GM21825 (cell line): Measurements from ENCODE around the gene GPR78.

Experiments used
- ATAC-seq: cut with Tn5 transposase; IDR thresholded peaks from one replicate; pipeline ENCODE4 v1.9.1; 2021; ENCODE audit warnings: mild to moderate bottlenecking, moderate library complexity; ENCODE audit not compliant: unreplicated experiment

GPR78 gene

GRCh38 chr4:8585721-8586212 is 5.6 kb downstream of the GPR78 start:
- ATAC-seq, result no peak

- no peak for ATAC-seq
Measured at GRCh38 chr4:8586246-8586645, 6.1 kb downstream of the GPR78 start.

DNA sequence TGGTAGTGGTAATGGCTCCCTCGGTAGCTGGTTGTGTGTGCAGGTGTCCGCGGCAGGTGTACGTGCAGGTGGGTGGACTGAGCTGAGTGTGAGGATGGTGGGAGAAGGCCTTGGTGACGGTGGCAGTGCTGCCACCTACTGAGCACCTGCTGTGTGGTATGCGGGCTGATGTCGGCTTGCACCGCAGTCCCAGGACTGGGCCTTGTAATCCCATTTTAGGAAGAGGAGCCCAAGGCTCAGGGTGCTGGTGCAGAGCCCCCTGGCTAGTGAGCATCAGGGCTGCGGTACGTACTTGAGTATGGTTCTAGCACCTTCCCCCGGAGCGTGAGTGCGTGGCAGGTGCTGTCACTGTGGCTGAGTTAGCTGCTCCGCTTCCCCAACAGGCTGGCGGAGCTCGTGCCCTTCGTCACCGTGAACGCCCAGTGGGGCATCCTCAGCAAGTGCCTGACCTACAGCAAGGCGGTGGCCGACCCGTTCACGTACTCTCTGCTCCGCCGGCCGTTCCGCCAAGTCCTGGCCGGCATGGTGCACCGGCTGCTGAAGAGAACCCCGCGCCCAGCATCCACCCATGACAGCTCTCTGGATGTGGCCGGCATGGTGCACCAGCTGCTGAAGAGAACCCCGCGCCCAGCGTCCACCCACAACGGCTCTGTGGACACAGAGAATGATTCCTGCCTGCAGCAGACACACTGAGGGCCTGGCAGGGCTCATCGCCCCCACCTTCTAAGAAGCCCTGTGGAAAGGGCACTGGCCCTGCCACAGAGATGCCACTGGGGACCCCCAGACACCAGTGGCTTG is 6.7 kb downstream of the GPR78 start:
- no peak for ATAC-seq

DNA sequence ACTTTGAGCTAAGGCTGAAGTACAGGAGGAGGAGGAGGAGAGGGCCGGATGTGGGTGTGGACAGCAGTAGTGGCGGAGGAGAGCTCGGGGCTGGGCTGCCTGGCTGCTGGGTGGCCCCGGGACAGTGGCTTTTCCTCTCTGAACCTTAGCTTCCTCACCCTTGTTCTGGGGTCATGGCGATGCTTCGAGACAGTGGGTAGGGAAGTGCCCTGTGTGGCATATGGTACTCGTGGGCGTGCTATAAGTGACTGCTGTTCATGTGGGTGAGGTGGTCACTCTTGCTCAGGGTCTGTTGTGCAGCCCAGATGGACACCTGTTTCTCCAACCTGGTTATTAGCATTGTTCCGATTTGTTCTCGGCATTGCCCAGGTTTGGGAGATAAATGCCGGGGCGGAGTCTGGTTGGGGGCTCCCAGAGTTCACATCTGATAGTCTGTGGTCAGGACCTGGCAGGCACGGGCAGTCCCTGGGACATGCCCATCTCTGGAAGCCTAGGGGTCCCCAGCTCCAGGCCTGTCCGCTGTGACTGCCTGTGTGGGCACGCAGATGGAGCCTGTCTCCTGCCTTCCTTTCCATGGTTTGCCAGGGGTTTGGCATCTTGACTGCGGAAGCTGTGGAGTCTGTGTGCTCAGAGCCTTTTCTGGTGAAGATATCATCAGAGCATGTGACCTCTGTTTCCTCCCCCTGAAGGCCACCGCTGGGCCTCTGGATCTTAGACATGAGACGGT is 7.4 kb downstream of the GPR78 start:
- ATAC-seq, result no peak

- ATAC-seq, result no peak
Measured at GRCh38 chr4:8588196-8588470, 7.9 kb downstream of the GPR78 start.

GRCh38 chr4:8589336-8589735 is 9.1 kb downstream of the GPR78 start:
- ATAC-seq, result no peak

- no peak for ATAC-seq
Measured at GRCh38 chr4:8589823-8590545, 9.8 kb downstream of the GPR78 start.

- no peak for ATAC-seq
Measured at GRCh38 chr4:8590546-8590880, 10.3 kb downstream of the GPR78 start.

DNA sequence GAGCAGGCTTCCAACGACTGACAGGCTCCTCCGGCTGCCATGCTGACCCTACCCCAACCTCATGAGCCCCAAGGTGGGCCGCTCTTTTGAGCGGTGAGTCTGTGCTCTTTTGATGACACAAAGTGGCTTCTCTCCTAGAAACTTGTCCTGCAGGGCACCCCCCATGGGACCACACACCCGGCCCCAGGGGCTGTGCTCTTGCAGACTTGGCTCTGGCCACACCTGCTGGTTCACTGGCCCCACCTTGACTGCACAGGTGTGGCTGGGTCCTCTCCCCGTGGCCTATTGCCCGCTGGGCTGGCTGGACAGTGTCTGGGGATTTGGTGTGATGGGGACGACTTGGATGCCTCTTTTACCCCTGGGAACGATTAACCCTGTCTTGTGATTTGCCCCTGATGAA is 10.9 kb downstream of the GPR78 start:
- no peak for ATAC-seq

- ATAC-seq, result no peak
Measured at GRCh38 chr4:8591626-8592365, 11.6 kb downstream of the GPR78 start.

GRCh38 chr4:8592366-8593263 is 12.4 kb downstream of the GPR78 start, which contains the start of gene CPZ:
TSS of gene CPZ (plus strand) at chr4:8592765. CDS start at chr4:8592834, 69 bp downstream.
- no peak for ATAC-seq

DNA sequence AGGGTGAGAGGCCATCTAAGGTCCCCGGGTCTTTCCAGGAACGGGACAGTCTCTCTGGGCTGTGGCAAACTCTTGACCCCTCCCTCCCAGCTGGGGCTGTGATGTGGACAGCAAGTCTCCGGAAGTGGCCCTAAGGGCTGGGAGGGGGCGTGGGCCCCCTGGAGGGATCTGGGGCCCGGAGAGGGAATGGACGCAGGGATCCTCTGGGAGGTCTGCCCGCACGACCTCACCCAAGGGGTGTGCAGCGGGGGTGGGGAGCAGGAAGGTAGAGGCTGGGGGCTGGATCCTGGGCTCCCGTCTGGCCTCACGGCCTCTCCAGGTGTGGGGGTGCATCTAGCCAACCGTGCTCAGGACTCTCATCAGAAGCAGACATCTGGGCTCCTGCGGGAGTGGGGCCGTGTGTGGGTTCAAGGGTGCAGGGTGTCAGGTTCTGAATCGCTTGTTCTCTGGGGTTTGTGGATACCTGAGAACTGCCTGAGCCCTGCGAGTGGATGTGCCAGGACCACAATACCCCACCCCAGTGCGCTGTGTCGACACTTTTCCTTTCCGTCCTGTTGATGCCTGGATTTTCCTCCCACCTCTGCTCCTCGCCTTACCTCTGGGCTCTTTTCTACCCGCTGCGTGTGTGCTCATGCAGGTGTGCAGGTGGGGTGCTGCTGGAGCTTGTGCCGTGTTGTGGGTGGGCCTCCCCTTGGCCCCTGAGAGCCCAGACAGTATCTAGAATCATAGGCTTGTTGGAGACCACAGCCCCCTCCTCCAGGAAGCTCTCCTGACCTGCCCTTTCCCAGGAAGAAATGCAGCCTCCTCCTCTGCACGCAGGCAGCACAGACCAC is 13.3 kb downstream of the GPR78 start:
- no peak for ATAC-seq

- no peak for ATAC-seq
Measured at GRCh38 chr4:8594097-8595038, 14.2 kb downstream of the GPR78 start.

DNA sequence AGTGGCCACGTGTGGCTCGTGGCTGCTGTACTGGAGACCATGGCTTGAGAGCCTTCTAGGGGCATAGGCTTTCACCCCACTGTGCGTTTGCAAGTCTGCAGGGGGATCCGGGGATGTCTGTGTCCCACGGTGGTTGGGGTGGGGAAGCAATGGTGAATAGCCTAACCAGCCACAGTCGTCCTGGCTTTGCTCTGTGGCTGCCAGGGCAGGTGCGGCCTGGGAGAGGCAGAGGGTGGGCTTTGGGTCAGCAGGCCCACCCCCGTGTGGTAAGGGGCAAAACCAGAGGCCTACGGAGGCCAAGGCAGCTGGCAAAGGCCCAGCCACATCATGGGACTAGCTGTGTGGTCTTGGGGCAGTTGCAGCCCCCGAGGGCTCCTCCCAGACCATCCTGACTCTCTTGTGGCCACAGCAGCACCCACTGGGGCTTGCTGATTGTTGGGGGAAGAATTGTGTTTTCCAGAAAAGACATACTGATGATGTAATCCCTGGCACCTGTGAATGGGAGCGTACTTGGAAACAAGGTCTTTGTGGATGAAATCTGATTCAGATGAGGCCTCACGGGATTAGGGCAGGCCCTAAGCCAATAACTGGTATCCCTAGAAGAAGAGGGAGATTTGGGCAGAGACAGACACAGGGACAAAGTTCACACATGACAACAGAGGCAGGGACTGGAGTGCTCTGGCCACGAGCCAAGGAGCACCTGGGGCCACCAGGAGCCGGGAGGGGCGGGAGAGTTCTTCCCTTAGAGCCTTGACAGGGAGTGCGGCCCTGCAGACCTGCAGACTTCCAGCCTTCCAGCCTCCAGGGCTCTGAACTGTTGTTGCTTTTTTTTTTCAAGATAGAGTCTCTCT is 15.3 kb downstream of the GPR78 start:
- ATAC-seq, result no peak

DNA sequence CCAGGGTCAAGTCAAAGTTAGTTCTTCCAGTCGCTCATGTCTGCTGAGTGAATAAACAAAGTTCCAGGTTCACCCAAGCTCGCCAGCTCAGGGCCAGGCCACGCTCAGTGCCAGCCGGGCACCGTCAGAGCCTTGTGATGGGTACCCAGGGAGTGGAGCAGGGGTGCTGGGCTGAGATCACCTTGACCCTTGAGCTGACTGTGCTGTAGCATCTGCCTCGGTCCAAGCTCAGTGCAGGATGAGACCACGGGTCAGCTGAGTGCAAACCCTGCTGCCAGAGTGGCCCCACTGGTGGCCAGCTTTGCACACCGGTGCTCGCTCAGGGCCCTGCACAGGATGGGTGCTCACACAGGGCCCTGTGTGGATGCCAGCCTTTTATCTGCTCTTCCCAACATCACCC is 16.7 kb downstream of the GPR78 start:
- no peak for ATAC-seq

GRCh38 chr4:8597319-8597718 is 17.1 kb downstream of the GPR78 start:
- no peak for ATAC-seq

GRCh38 chr4:8597791-8598190 is 17.6 kb downstream of the GPR78 start:
- ATAC-seq, result no peak
